GM21447 (cell line): ENCODE data around the gene ZNF471.

Source experiments
- ATAC-seq: cut with Tn5 transposase; IDR thresholded peaks from one replicate; pipeline ENCODE4 v1.9.1; 2021; ENCODE audit not compliant: unreplicated experiment

Gene ZNF471

GRCh38 chr19:56572589-56572988 is 64.9 kb downstream of the ZNF471 start:
- ATAC-seq: no peak

- no peak for ATAC-seq
These were observed 66.3 kb downstream of the ZNF471 start for GRCh38 chr19:56573914-56574313.

- no peak for ATAC-seq
These were observed 70.3 kb downstream of the ZNF471 start for GRCh38 chr19:56577719-56578602.
